HG02870 (cell line): ENCODE measurements around the gene UBAC1.

Experiments
- ATAC-seq: cut with Tn5 transposase; IDR thresholded peaks from one replicate; pipeline ENCODE4 v1.9.1; 2021; ENCODE audit warnings: mild to moderate bottlenecking, moderate library complexity; ENCODE audit not compliant: unreplicated experiment

UBAC1 gene, protein sequence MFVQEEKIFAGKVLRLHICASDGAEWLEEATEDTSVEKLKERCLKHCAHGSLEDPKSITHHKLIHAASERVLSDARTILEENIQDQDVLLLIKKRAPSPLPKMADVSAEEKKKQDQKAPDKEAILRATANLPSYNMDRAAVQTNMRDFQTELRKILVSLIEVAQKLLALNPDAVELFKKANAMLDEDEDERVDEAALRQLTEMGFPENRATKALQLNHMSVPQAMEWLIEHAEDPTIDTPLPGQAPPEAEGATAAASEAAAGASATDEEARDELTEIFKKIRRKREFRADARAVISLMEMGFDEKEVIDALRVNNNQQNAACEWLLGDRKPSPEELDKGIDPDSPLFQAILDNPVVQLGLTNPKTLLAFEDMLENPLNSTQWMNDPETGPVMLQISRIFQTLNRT

DNA sequence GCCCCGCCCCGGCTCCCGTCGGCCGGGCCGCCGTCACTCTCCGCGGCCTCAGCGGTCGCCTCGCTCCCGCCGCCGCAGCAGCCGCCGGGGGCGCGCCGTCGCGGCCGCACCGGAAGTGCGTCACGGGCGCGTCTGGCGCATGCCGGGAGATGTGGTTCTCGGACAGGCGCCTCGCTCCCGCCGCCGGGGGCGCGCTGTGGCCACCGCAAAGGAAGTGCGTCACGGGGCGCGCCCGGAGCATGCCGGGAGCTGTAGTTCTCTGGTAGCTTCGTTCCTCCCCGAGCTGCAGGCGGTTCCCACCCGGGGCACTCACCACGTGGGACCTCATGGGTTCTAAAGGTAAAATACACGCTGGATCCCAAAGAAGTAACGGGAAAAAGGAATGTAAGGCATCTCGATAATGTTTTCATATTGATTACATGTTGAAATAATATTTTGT lies at the start of gene UBAC1:
Gene UBAC1, minus strand, starts transcription at position 97 of the 439 bp plus-strand sequence. CDS start 211 bp downstream, outside the sequence.
- peak; percentile 92 for ATAC-seq

DNA sequence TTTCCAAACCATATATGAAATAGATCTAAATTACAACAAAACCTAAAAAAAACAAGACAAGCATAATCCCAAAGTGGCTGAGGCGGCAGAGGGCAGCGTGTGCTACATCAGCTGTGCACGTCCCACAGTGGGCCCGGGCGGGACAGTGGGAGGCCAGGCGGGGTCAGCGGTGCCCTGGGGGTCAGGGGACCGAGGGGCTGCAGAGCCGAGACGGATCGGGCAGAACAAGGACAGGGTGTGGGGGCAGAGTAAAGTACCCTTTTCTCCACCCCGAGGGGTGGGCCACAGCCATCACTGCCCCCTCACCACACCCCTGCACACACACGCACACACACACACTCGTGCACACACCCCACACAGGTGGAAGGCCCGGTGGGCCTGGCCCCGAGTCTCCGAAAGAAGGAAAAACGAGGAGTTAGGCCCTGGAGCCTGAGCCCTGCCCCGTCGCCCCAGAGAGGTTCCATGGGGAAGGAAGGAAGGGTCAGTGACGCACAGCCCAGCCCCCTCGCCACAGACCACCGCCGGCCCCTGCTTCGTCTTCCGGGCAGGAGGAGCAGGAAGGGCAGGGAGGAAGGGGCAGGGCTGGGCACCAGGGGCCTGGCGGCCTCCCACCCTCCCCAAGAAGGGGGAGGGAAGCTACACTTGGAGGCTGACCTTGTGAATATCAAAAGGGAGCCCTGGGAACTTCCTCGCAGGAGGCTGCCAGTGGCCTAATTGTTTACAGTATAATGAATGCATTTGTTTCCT lies 49.6 kb upstream of the UBAC1 start:
- ATAC-seq, result no peak

DNA sequence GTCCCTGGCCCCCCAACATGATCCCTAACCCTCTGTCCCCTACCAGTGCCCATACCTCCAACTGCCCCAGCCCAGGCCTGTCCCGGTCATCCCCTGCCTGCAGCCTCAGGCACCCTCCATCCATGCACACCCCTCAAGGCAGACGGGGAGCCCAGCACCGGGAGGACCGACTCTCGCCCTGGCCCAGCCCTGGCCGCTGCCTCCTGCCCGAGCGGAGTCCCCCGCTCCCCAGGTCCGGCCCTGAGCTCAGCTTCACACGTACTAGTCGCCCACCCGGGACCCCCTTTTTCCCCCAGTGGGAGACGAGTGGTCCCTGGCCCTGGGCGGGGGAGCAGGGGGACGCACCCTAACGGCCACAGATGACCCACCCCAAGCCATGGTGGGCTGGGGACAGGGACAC lies 49.0 kb upstream of the UBAC1 start:
- no peak for ATAC-seq

DNA sequence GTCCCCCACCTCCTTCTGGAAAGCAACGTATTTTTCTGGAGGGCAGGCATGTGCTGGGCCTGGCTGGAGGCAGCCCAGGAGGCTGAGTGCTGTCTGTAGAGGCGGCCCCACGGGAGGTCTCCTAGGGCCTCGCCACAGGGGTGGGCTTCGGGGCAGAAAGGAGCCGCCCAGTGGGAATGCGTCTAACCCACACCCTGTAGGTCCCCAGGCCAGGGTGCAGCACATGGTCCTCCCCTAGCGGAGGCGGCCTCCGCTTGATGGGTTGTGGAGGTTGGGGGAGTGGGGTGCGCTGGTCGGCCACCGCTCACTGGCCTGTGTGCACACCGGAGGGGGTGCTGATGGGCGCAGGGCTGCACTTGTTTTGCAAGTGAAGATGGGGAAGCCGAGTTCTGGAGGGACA lies 48.3 kb upstream of the UBAC1 start:
- no peak for ATAC-seq

DNA sequence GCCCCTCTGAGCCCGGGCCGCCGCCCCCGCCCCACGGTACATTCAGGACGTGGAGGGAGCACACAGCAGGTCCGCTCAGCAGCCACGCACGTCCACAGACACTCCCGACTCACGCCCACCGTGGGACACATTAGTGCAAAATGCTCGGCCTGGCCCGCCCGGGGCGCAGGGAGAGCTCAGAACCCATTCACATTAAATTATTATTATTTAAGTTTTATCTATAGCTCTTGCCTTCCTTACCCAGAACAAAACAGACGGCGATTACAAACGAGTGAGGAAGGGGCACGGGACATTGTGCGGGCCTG lies 47.5 kb upstream of the UBAC1 start:
- no peak for ATAC-seq

DNA sequence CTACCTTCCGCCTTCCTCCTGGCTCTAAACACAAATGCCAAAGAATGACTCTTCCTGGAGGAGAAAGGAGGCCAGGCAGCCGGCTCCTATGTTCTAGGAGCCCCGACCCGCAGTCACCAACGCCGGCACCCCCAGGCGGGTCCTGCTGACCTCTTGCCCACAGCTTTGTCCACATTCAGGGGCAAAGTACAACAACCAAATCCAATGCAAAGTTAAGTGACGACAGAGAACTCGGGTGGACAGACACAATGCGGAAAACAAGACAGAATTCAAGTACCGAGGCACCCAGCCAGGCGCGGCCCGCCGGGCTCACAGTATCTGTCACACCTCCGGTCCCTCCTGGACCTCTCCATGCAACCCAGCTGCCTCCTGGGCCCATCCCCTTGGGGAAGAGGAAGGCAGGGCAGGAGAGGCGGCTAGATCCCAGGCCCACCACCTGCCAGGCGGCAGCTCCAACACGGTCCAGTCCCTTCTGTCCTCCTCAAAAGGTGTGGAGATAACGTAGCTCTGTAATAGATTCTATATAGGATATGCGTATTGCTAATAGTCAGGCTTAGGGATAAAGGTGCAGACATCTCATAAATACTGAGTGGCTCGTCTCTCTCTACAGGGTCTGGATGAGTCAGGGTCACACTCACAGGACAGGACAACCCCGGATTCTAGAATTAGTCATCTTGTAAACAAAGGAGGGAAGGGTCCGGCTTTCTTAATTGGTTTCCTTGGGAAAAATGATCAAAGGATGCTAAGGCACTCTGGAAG lies 46.9 kb upstream of the UBAC1 start:
- ATAC-seq, result no peak

DNA sequence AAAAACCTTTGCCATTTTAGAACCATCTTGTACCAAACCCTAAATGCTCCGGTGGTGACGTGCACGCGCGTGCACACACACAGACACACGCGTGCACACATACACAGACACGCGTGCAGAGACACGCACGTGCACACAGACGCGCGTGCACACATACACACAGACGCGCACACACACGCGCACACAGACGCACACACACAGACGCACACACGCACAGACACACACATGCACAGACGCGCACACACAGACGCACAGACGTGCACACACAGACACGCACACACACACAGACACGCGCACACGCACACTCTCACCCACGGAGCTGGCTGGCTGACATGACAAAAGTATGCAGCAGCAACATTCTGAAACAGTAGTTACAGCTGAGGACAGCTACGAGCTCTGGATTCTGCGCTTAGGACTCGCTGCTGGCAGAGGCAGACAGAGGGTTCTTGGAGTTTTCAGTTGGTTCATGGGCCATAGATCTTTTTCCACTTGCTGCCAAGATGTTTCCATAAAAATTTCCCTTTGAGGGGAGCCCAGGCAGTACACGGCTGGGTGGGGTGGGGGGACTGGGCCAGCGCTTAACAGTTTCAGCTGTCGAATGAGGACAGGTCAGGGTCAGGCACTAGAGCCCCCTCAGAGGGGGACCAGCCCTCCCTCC lies 46.2 kb upstream of the UBAC1 start:
- ATAC-seq, result no peak

DNA sequence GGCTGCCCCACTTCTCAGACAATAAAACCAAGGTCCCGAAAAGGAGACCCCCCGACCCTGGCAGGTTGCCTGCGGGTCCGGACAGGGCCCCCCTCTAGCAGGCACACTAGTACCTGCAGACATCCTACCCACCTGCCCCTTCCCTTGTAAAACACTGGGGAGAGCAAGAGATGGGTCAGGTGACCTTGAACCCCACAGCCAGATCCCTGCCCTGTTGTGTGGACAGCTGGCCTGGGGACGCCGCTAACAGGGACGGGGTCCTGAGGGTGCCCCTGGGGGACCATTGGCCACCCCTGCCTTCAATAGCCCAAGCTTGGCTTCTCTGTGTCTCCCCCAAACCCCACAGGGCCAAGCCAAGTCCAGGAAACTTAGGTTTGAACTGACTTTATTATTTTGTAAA lies 45.0 kb upstream of the UBAC1 start:
- ATAC-seq, result no peak

DNA sequence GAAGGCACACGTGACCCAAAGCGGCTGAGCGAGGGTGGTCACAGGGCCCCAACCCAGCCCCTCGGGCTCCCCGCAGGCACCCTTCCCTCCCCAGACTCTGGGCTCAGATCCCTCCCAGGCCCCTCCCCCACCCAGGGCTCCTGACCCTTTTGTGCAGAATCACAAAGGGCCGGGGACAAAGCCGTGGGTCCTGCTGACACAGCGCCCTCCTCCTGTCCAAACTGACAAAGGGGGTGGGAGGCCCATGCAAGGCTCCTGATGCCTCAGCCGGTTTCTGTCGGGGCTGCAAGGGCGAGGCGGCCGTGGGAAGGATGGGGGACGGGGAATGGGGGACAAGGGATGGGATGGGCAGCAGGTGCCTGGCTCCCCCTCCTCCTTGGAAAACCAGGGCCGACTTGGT lies 43.5 kb upstream of the UBAC1 start:
- no peak for ATAC-seq

DNA sequence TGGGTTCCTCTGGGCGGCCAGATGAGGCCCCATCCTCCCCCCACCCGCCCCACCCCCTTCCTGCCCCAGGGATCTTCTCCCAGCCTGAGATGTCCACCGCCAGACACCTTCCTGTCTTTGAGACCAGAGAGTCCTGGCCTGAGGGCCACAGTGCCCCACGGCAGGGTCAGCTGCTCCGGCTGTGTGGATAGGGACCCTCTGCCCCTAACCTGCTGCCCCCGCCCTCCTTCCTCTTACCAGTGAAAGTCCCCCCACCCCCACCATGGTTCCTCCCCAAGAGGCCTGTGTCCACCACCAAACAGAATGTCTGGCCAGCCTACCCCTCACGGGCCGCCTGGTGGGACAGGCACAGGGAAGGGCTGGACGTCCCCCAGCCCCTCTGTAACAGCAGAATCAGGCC lies 43.0 kb upstream of the UBAC1 start:
- ATAC-seq, result no peak

DNA sequence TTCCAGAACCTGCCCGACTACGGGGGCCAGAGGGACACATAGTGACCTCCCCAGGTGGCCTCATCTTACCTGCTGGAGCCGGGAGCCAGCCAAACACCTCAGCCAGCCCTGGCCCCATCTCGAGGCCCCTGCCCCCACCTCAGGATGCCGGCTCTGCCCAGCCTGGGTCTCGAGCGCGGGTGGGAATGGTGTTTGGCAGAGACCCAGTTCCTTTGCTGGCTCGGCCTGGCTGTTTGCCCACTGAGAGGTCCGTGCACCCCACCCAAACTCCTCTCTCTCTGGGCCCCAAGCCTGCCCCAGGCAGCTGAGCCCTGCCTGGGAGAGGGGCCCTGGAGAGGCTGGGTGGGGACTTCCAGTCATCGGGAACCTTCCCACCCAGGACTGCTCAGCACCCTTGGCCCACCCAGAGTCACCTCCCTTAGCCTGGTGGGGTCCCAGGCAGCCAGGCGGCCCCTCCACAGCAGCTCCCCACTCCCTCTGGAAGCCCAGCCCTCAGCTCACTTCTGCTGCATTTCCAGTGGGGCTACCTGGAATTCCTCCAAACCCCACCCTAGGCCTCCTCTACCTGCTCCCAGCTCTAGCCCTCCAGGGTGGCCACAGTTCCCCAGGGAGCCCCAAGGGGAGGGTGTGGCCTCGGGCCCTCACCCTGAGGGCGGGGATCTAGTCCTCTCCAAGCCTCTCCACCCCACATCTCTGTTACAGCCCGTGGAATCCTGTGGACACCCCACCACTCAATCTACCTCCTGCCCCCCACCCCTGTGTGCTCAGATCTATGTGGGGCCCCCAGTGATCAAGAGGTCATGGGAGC lies 42.4 kb upstream of the UBAC1 start:
- ATAC-seq, result no peak

DNA sequence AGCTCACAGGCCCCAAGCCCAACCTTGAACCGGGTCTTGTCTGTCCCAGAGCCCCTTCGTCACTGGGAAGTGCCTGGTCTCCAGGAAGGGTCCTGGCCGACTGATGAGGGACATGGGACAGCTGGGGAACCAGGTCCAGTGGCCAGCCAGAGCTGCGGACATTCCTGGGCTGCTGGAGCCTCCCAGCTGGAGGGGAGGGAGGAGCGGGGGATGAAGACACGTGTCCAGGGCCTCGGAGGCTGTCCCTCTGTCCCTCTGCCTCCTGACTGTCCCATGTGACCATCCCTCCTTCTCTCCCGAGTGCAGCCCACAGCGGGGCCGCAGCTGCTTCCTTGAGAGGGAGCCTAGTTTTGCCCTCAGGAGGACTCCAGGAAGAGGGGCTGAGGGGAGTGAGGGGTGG lies 41.7 kb upstream of the UBAC1 start:
- no peak for ATAC-seq

DNA sequence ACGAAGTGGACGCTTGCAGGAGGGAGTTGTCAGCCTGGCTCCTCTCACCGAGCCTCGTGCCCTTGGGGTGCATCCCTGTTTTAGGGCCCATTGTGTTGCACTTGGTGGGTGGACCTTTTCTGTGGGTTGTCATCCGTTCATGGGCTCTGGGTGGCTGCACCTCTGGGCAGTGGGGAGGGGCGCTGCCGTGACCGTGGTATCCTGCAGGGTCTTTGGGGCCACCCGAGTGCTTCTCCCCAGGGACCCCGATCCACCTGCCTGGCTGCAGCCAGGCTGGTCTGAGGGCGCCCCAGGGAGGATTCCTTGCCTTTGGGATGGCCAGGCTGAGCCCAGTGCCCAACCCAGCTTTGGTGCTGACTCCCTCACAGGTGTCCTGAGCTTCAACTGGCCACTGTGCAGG lies 41.0 kb upstream of the UBAC1 start:
- ATAC-seq, result no peak

DNA sequence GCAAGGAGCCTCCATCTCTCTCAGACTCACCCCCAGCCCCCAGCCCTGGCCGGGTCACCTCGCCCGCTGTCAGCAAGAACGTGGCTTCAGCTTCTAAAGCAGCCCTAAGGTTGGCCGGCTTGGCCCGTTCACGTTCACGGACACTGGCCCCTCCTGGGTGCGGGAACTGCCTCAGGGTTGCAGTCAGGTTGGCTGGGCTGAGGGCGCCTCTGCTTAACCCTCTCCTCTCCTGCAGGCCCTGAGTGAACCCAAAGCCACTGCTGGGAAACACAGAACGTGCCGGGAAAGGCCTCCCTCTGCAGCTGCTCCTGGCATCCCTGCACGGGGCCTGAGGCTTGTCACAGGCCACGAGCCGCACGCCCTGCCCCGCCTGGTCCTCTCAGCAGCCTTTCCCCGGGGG lies 40.1 kb upstream of the UBAC1 start:
- ATAC-seq, result no peak

DNA sequence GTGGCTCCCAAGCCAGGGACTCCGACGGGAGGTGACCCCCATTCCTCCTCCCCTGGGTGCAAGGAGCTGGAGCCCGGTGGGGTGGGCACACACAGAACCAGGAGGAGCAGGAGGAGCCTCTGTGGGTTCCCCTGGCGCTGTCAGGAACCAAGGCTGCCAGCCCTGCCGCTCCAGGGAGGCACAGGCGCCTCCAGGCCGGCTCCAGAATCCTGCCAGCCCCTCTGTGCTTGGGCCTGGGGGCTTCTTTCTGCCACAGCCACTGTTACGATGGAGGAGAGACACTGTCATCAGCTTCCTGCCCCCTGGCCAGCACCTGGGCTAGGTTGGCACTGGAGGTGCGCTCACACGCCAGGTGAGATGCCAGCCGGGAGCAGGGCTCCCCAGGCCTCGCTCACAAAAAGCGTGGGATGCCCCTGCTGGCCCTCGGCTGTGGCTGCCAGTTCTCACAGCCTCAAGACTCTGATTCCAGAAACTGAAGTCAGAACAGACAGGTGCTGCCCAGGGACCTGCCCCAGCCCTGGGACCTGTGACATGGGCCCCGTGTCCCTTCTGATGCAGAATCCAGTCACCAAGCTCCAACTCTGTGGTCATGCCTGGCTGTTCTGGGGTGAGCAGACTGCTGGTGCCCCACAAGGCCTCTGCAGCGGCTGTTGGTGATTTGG lies 37.4 kb upstream of the UBAC1 start:
- ATAC-seq, result no peak

DNA sequence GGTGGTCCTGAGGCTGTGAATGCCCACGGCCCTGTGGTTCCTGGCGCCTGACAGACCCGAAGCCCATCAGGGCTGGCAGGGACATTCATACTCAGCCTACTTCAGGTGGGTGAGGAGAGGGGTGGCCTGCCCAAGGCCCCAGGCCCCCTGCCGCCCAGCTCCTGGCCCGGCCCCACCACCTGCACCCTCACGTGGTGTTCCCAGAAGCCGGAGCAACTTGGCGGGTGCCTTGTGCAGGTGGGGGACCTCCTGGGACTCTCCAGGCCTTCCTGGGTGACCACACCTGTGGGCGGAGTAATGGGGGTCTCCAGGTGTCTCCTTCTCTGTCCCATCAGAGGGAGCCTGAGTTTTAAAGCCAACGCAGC lies 36.8 kb upstream of the UBAC1 start:
- ATAC-seq, result no peak

DNA sequence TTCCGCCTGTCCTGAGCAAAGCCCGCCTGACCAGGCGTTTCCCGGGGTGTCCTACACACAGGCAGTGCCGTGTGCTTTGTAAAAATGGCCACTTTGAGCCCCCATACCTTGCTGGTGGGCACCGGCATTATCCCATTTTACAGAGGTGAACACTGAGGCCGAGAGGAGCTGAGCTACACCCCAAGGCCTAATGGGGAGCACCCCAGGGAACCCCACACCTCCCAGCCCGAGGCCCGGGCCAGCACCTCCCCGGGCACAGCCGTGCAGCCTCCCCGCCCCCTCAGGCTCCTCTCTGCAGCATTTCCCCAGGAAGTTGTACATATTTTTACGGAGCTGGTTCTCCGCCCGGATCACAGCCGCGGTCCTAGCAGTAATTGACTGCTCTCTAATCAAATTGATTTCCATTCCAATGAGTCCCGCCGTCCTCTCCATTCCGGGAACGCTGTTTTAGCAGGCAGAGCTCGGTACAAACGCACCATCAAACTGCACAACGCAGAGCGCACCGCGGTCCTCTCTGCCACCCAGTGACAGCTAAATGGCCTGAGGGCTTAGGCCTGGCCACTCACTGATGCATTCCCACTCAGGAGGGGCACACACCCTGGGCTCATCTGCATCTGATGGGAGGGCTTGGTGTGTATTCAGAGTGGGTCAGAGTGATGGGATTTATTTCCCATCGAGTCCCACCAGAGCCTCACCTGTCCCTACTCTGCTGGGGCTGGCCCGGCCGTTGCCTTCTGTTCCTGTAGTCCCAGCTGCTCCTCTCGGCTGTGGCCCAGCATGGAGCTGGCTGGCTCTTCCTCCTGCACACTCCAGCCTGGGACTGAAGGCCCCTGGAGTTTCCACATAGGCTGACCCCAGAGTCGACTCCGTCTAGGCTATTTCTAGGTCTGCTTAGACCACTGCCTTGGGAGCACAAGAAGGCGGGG lies 36.2 kb upstream of the UBAC1 start:
- ATAC-seq, result no peak

DNA sequence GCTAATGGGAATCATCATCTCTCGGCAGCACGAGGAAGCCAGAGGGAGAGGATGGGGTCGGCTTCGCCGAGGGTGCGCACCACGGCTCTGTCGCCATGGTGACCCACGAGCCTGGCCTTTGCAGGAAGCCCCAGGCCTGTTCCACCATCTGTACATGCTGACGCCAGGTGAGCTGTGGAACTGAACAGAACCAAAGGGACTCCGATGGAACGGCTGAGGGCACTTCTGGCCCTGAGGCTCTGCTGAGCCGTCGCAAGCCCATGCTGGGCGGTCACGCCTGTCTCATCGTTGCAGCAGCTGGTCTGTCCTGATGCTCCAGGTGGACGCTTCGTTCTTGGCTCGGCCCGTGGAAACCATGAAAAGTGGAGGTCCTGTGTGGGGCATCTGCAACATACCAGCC lies 34.6 kb upstream of the UBAC1 start:
- ATAC-seq, result no peak
